Putamen (tissue), 1 donor: ENCODE data around the gene NUP210L.

Experiments
- DNase-seq: peaks from one replicate; pipeline ENCODE4 v3.0.0-alpha.2; 2016; ENCODE audit warnings: low spot score

The NUP210L gene

GRCh38 chr1:154154534-154155191, at the start of gene NUP210L:
Gene NUP210L (minus strand): TSS chr1:154155073.
- DNase-seq = no peak

GRCh38 chr1:154199563-154199879, 44.6 kb upstream of the NUP210L start:
- DNase-seq = no peak

- DNase-seq = no peak
These were observed 44.1 kb upstream of the NUP210L start for GRCh38 chr1:154198756-154199562.

- DNase-seq = no peak
These were observed 38.9 kb upstream of the NUP210L start for GRCh38 chr1:154193821-154194220.

- no peak for DNase-seq
These were observed 37.6 kb upstream of the NUP210L start for GRCh38 chr1:154192476-154192875.

GRCh38 chr1:154191990-154192461, 37.2 kb upstream of the NUP210L start, which contains the start of gene TPM3:
Gene TPM3 (minus strand): TSS chr1:154192100. CDS start chr1:154192018, 82 bp downstream.
- no peak for DNase-seq

GRCh38 chr1:154190550-154190949, 35.7 kb upstream of the NUP210L start:
- no peak for DNase-seq

- no peak for DNase-seq
These were observed 32.1 kb upstream of the NUP210L start for GRCh38 chr1:154186852-154187501.

- DNase-seq = no peak
These were observed 31.3 kb upstream of the NUP210L start for GRCh38 chr1:154186177-154186576.

- DNase-seq = peak; percentile 93
These were observed 28.4 kb upstream of the NUP210L start for GRCh38 chr1:154183046-154183915.

- peak; percentile 59 for DNase-seq
These were observed 27.6 kb upstream of the NUP210L start for GRCh38 chr1:154182344-154183045.

- no peak for DNase-seq
These were observed 27.1 kb upstream of the NUP210L start for GRCh38 chr1:154181944-154182343.

- no peak for DNase-seq
These were observed 25.2 kb upstream of the NUP210L start for GRCh38 chr1:154179946-154180687.

GRCh38 chr1:154178911-154179811, 24.3 kb upstream of the NUP210L start:
- DNase-seq = no peak

- peak; percentile 70 for DNase-seq
These were observed 23.1 kb upstream of the NUP210L start for GRCh38 chr1:154178013-154178412.

- no peak for DNase-seq
These were observed 21.5 kb upstream of the NUP210L start for GRCh38 chr1:154176337-154176736.

GRCh38 chr1:154174654-154175053, 19.8 kb upstream of the NUP210L start:
- no peak for DNase-seq

GRCh38 chr1:154171880-154172279, 17.0 kb upstream of the NUP210L start:
- DNase-seq = no peak

GRCh38 chr1:154171223-154171583, 16.3 kb upstream of the NUP210L start:
- no peak for DNase-seq
